Right kidney (tissue), 1 donor: ENCODE results near the gene SQOR.
"Not testable (repeated sequence)": the region's sequence is repeated elsewhere in the genome, so short reads cannot be mapped to it uniquely, and the experiment has no call there.

Experiments used
- DNase-seq: peaks from one replicate; pipeline ENCODE4 v3.0.0-alpha.2; 2016

SQOR gene

GRCh38 chr15:45630917-45631691 lies 3.7 kb upstream of the SQOR start:
- DNase-seq, result no peak

- DNase-seq, result no peak
Measured at GRCh38 chr15:45631776-45632175, 3.1 kb upstream of the SQOR start.

GRCh38 chr15:45635191-45635638 lies 386 bp downstream of the SQOR start:
- no peak for DNase-seq

GRCh38 chr15:45635763-45636292 lies 999 bp downstream of the SQOR start:
- no peak for DNase-seq

- no peak for DNase-seq
Measured at GRCh38 chr15:45637141-45637540, 2.3 kb downstream of the SQOR start.

- no peak for DNase-seq
Measured at GRCh38 chr15:45637552-45638033, 2.8 kb downstream of the SQOR start.

- DNase-seq, result no peak
Measured at GRCh38 chr15:45640616-45641015, 5.8 kb downstream of the SQOR start.

GRCh38 chr15:45641374-45641781 lies 6.5 kb downstream of the SQOR start:
- DNase-seq, result no peak

GRCh38 chr15:45641999-45642932 lies 7.4 kb downstream of the SQOR start:
- DNase-seq, result no peak

- no peak for DNase-seq
Measured at GRCh38 chr15:45644437-45644836, 9.6 kb downstream of the SQOR start.

- no peak for DNase-seq
Measured at GRCh38 chr15:45645026-45645980, 10.5 kb downstream of the SQOR start.

GRCh38 chr15:45646220-45646619 lies 11.4 kb downstream of the SQOR start:
- no peak for DNase-seq

- DNase-seq, result no peak
Measured at GRCh38 chr15:45647828-45648227, 13.0 kb downstream of the SQOR start.

GRCh38 chr15:45648521-45649200 lies 13.8 kb downstream of the SQOR start:
- no peak for DNase-seq

GRCh38 chr15:45650007-45650406 lies 15.2 kb downstream of the SQOR start:
- DNase-seq, result not testable (repeated sequence)

- no peak for DNase-seq
Measured at GRCh38 chr15:45650889-45651525, 16.2 kb downstream of the SQOR start.

- no peak for DNase-seq
Measured at GRCh38 chr15:45653702-45654424, 19.0 kb downstream of the SQOR start.

- no peak for DNase-seq
Measured at GRCh38 chr15:45654749-45655148, 19.9 kb downstream of the SQOR start.

- no peak for DNase-seq
Measured at GRCh38 chr15:45657254-45657653, 22.4 kb downstream of the SQOR start.
